Fibroblast of lung (primary cell): ENCODE results near the gene PON3. TPM values are rescaled to one million over a fixed set of nuclear protein-coding genes. Genes with fewer than 3 reads are reported as not detected.

Experiments used
- DNase-seq, 2 donors: peaks; one replicate each; pipeline versions ENCODE4 v3.0.0 to v3.0.0-alpha.2; 2010; ENCODE audit warnings: low read depth in 2 of 2
- H2AFZ ChIP-seq: 2 replicates; pipeline ENCODE4 v1.5.1; 2012; ENCODE audit warnings: low read length, control low read depth, inconsistent platforms
- H3K27ac ChIP-seq: 2 replicates; pipeline ENCODE4 v1.5.1; 2011; ENCODE audit warnings: low read length, control low read depth; ENCODE audit not compliant: insufficient read depth
- H3K27me3 ChIP-seq: 2 replicates; pipeline ENCODE4 v1.5.1; 2011; ENCODE audit warnings: mild to moderate bottlenecking, low read length; ENCODE audit not compliant: control insufficient read depth, insufficient read depth
- H3K36me3 ChIP-seq: 2 replicates; pipeline ENCODE4 v1.5.1; 2011; ENCODE audit warnings: low read length; ENCODE audit not compliant: control insufficient read depth, insufficient read depth
- H3K4me1 ChIP-seq: 2 replicates; pipeline ENCODE4 v1.5.1; 2011; ENCODE audit warnings: low read length; ENCODE audit not compliant: control insufficient read depth, insufficient read depth; ENCODE audit errors: extremely low read depth
- H3K4me2 ChIP-seq: 2 replicates; pipeline ENCODE4 v1.5.1; 2011; ENCODE audit warnings: low read length, control low read depth; ENCODE audit not compliant: insufficient read depth; ENCODE audit errors: extremely low read depth
- H3K4me3 ChIP-seq, 4 experiments: fragments of 200-600 bp in 1 of 4; sonication (generic) in 1 of 4; replicated peaks in 1 of 4; 2 replicates each; pipeline ENCODE4 v1.5.1; 2011 to 2016; ENCODE audit warnings: low read length in 4 of 4, low read depth in 3 of 4, mild to moderate bottlenecking in 3 of 4, control low read depth in 2 of 4, inconsistent platforms in 1 of 4, mixed read lengths in 1 of 4; ENCODE audit not compliant: insufficient read depth in 1 of 4; ENCODE audit errors: control extremely low read depth in 1 of 4
- H3K79me2 ChIP-seq: 2 replicates; pipeline ENCODE4 v1.5.1; 2012; ENCODE audit warnings: mild to moderate bottlenecking, low read length, inconsistent platforms; ENCODE audit not compliant: control insufficient read depth, insufficient read depth
- H3K9ac ChIP-seq: 2 replicates; pipeline ENCODE4 v1.5.1; 2011; ENCODE audit warnings: mild to moderate bottlenecking, low read length, control low read depth; ENCODE audit not compliant: insufficient read depth
- H3K9me3 ChIP-seq: 2 replicates; pipeline ENCODE4 v1.5.1; 2012; ENCODE audit warnings: low read depth, low read length; ENCODE audit not compliant: control insufficient read depth, insufficient read depth
- H4K20me1 ChIP-seq: 2 replicates; pipeline ENCODE4 v1.5.1; 2011; ENCODE audit warnings: low read length; ENCODE audit not compliant: control insufficient read depth, insufficient read depth; ENCODE audit errors: extremely low read depth
- EZH2 ChIP-seq: IDR thresholded peaks from 2 replicates; pipeline ENCODE4 v1.5.1; 2012; ENCODE audit warnings: low read length, control low read depth, mild to moderate bottlenecking; ENCODE audit errors: missing control alignments
- polyA plus RNA-seq, 2 donors: library from polyadenylated mRNA; depleted of rRNA in 1 of 2; stranded (reverse) in 1 of 2; unstranded in 1 of 2; fragments of >200 nt; gene quantifications; 2 replicates each; pipeline ENCODE4 v1.2.1, GENCODE V29; 2011 to 2012; ENCODE audit warnings: missing spikeins in 1 of 2
- total RNA-seq: library from RNA; depleted of rRNA; stranded (reverse); fragments of >200 nt; gene quantifications from 2 replicates; pipeline ENCODE4 v1.2.1, GENCODE V29; 2014
- TF ChIP-seq, protein P1 (sequence below), 2 donors: IDR thresholded peaks in 1 of 2; conservative IDR thresholded peaks in 1 of 2; 1 replicate in 1 of 2; 2 replicates in 1 of 2; pipeline ENCODE4 v1.5.1; 2011 to 2012; ENCODE audit warnings: low read length in 2 of 2, control low read depth in 1 of 2, inconsistent platforms in 1 of 2, low read depth in 1 of 2, mild to moderate bottlenecking in 1 of 2

PON3 gene
- total and polyA plus RNA-seq, 2 donors (not counting 1 experiment from before 2014, with no cell fraction given), result under 0.01 to 0.50 TPM

DNA sequence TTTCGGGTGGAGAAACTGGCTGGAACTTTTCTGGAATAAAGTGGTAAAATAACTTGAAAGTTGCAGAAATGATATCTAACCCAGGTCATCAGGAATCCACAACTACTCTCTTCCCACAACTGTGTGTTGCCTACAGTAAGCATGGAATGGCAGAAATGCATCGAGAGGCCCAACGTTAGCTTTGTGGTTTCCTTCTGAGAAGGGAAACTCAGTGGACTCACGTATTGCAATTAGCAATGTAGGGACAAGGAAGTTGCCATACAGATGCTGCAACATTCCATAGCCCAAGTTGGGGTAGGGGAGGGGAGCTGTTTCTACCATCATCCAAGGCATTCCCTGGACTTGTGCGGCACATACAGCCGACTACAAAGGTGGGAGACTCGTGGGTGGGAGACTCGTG is 73.8 kb downstream of the PON3 start:
- Histone ChIP-seq H3K4me1 (no peaks in the 10 kb centered on the region), H4K20me1 (no peaks in the 10 kb centered on the region), H3K9ac (no peak overlapping the region), H3K27ac (no peak overlapping the region), H3K79me2 (no peaks in the 10 kb centered on the region), H3K4me2 (no peak overlapping the region), H2AFZ (no peak overlapping the region), H3K27me3 (no peaks in the 10 kb centered on the region), H3K36me3 (no peaks in the 10 kb centered on the region), H3K4me3 (no peak overlapping the region), H3K9me3 (no peaks in the 10 kb centered on the region)
- TF ChIP-seq, protein P1, sequence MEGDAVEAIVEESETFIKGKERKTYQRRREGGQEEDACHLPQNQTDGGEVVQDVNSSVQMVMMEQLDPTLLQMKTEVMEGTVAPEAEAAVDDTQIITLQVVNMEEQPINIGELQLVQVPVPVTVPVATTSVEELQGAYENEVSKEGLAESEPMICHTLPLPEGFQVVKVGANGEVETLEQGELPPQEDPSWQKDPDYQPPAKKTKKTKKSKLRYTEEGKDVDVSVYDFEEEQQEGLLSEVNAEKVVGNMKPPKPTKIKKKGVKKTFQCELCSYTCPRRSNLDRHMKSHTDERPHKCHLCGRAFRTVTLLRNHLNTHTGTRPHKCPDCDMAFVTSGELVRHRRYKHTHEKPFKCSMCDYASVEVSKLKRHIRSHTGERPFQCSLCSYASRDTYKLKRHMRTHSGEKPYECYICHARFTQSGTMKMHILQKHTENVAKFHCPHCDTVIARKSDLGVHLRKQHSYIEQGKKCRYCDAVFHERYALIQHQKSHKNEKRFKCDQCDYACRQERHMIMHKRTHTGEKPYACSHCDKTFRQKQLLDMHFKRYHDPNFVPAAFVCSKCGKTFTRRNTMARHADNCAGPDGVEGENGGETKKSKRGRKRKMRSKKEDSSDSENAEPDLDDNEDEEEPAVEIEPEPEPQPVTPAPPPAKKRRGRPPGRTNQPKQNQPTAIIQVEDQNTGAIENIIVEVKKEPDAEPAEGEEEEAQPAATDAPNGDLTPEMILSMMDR (conservative IDR thresholded peaks at IDR 0.05 in 1 of 2, IDR thresholded peaks at IDR 0.05 in 1 of 2; ENCODE audit: low read depth in 1 of 2, low read length in 2 of 2), result no peak
- TF ChIP-seq EZH2, result no peak
- peak in 1 of 2 donors; percentile 74 for DNase-seq

DNA sequence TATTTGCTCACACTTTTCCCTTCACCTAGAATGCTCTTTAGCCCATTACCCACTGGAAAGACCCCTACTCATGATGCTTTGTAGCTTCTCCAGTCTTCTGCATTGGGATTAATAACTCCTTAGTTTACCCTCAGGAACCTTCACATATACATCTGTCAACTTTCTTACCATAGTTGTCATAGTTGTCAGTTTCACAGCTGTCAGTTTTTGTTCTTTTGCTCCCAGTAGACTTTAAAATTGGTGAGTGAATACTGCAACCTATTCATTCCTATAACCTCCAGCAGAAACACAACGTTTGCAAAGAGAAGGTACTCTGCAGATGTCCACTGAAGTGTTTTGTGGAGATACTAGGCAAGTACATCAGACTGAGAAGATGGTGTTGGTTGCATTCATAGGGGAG is 74.5 kb downstream of the PON3 start:
- no peak for DNase-seq
- Histone ChIP-seq H3K4me2 (no peak overlapping the region), H3K9me3 (no peaks in the 10 kb centered on the region), H3K27me3 (no peaks in the 10 kb centered on the region), H4K20me1 (no peaks in the 10 kb centered on the region), H2AFZ (no peak overlapping the region), H3K9ac (no peak overlapping the region), H3K4me3 (no peak overlapping the region), H3K36me3 (no peaks in the 10 kb centered on the region), H3K79me2 (no peaks in the 10 kb centered on the region), H3K4me1 (no peaks in the 10 kb centered on the region), H3K27ac (no peak overlapping the region)
- TF ChIP-seq, protein P1 (conservative IDR thresholded peaks at IDR 0.05 in 1 of 2, IDR thresholded peaks at IDR 0.05 in 1 of 2; ENCODE audit: low read depth in 1 of 2, low read length in 2 of 2), result no peak

DNA sequence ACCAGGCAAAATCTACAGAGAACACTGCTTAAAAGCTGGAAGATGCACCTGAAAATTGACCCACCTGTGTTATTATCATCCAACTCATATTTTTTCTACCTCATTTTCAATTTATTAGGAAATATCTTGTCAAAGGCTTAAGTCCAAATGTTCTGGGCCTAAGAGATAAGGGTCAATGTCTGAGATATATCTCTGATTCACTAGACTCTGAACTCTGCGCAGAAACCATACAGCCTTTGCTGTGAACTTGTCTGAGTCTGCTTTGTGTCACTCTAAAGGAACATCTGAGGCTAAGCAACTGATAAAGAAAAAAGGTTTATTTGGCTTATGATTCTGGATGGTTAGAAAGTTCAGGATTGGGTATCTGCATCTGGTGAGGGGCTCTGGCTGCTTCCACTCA is 75.5 kb downstream of the PON3 start:
- no peak overlapping the region for H3K4me3 ChIP-seq
- no peak overlapping the region for H3K27ac ChIP-seq
- H3K79me2 ChIP-seq, result no peaks in the 10 kb centered on the region
- TF ChIP-seq, protein P1 (conservative IDR thresholded peaks at IDR 0.05 in 1 of 2, IDR thresholded peaks at IDR 0.05 in 1 of 2; ENCODE audit: low read depth in 1 of 2, low read length in 2 of 2), result no peak
- no peak for TF ChIP-seq EZH2
- no peaks in the 10 kb centered on the region for H4K20me1 ChIP-seq
- H3K9me3 ChIP-seq, result no peaks in the 10 kb centered on the region
- no peak overlapping the region for H3K9ac ChIP-seq
- no peak overlapping the region for H3K4me2 ChIP-seq
- DNase-seq, result no peak
- H3K27me3 ChIP-seq, result no peaks in the 10 kb centered on the region
- no peaks in the 10 kb centered on the region for H3K36me3 ChIP-seq
- H2AFZ ChIP-seq, result no peak overlapping the region
- H3K4me1 ChIP-seq, result no peaks in the 10 kb centered on the region
